ENCODE data around the gene NFATC3.
"Not testable (repeated sequence)": the region's sequence is repeated elsewhere in the genome, so short reads cannot be mapped to it uniquely, and the experiment has no call there.

Gene NFATC3

GRCh38 chr16:68120496-68120895, 35.3 kb downstream of the NFATC3 start:
- DNase-seq = not testable (repeated sequence)

GRCh38 chr16:68126395-68126794, 41.2 kb downstream of the NFATC3 start:
- no peak for DNase-seq

- no peak for DNase-seq
Observed at GRCh38 chr16:68128577-68129305, 43.6 kb downstream of the NFATC3 start.

- DNase-seq = no peak
Observed at GRCh38 chr16:68130520-68130919, 45.4 kb downstream of the NFATC3 start.

GRCh38 chr16:68131813-68132706, 46.9 kb downstream of the NFATC3 start:
- DNase-seq = no peak

GRCh38 chr16:68133000-68133399, 47.8 kb downstream of the NFATC3 start:
- not testable (repeated sequence) for DNase-seq

- DNase-seq = no peak
Observed at GRCh38 chr16:68134644-68135043, 49.5 kb downstream of the NFATC3 start.

GRCh38 chr16:68136515-68136914, 51.3 kb downstream of the NFATC3 start:
- DNase-seq = no peak

- no peak for DNase-seq
Observed at GRCh38 chr16:68144008-68144407, 58.8 kb downstream of the NFATC3 start.

GRCh38 chr16:68146585-68146984, 61.4 kb downstream of the NFATC3 start:
- no peak for DNase-seq

- DNase-seq = no peak
Observed at GRCh38 chr16:68147444-68147843, 62.3 kb downstream of the NFATC3 start.

GRCh38 chr16:68149596-68149995, 64.4 kb downstream of the NFATC3 start:
- no peak for DNase-seq

GRCh38 chr16:68155425-68155824, 70.3 kb downstream of the NFATC3 start:
- DNase-seq = no peak

GRCh38 chr16:68162413-68162812, 77.2 kb downstream of the NFATC3 start:
- no peak for DNase-seq

GRCh38 chr16:68163275-68163674, 78.1 kb downstream of the NFATC3 start:
- DNase-seq = not testable (repeated sequence)

- no peak for DNase-seq
Observed at GRCh38 chr16:68166264-68166663, 81.1 kb downstream of the NFATC3 start.

GRCh38 chr16:68179196-68179795, 94.1 kb downstream of the NFATC3 start:
- no peak for DNase-seq

GRCh38 chr16:68179855-68180254, 94.7 kb downstream of the NFATC3 start:
- DNase-seq = no peak

GRCh38 chr16:68183046-68183445, 97.9 kb downstream of the NFATC3 start:
- no peak for DNase-seq

- DNase-seq = no peak
Observed at GRCh38 chr16:68186877-68187276, 101.7 kb downstream of the NFATC3 start.

- DNase-seq = no peak
Observed at GRCh38 chr16:68187505-68187904, 102.3 kb downstream of the NFATC3 start.

- no peak for DNase-seq
Observed at GRCh38 chr16:68188170-68188569, 103.0 kb downstream of the NFATC3 start.

- DNase-seq = no peak
Observed at GRCh38 chr16:68190081-68190480, 104.9 kb downstream of the NFATC3 start.

Data from stimulated activated CD4-positive, alpha-beta T cell treated with anti-CD3 and anti-CD28 coated beads, Interleukin-4, amount 100 ng/mL, for 4 hours (primary cell).